GM18517 (cell line): ENCODE measurements around the gene RBM23.
A peak's percentile ranks its signal among the peaks of the same experiment; 100 is the strongest.

Source experiments
- ATAC-seq: cut with Tn5 transposase; IDR thresholded peaks from one replicate; pipeline ENCODE4 v1.9.1; 2021; ENCODE audit warnings: mild to moderate bottlenecking, moderate library complexity; ENCODE audit not compliant: unreplicated experiment

RBM23 gene

GRCh38 chr14:22887260-22887989, 31.5 kb downstream of the RBM23 start:
- peak; percentile 39 for ATAC-seq

- ATAC-seq: peak; percentile 44
These were observed 32.3 kb downstream of the RBM23 start for GRCh38 chr14:22886500-22887259.

GRCh38 chr14:22885975-22886374, 33.0 kb downstream of the RBM23 start:
- ATAC-seq: no peak

GRCh38 chr14:22884738-22885523, 34.0 kb downstream of the RBM23 start:
- no peak for ATAC-seq

- no peak for ATAC-seq
These were observed 34.7 kb downstream of the RBM23 start for GRCh38 chr14:22884076-22884737.

GRCh38 chr14:22883173-22883976, 35.6 kb downstream of the RBM23 start, which contains the start of gene REM2:
TSS of gene REM2 (plus strand) at chr14:22883222. CDS start at chr14:22883288, 66 bp downstream.
- ATAC-seq: no peak

GRCh38 chr14:22882529-22883172, 36.3 kb downstream of the RBM23 start:
- no peak for ATAC-seq

- ATAC-seq: no peak
These were observed 36.9 kb downstream of the RBM23 start for GRCh38 chr14:22882064-22882463.

- no peak for ATAC-seq
These were observed 40.4 kb downstream of the RBM23 start for GRCh38 chr14:22878271-22879246.

GRCh38 chr14:22877000-22877501, 41.9 kb downstream of the RBM23 start:
- no peak for ATAC-seq

GRCh38 chr14:22875748-22876319, 43.1 kb downstream of the RBM23 start:
- ATAC-seq: no peak

- no peak for ATAC-seq
These were observed 43.8 kb downstream of the RBM23 start for GRCh38 chr14:22875003-22875747.

GRCh38 chr14:22872833-22873520, 46.0 kb downstream of the RBM23 start:
- no peak for ATAC-seq

- peak; percentile 2 for ATAC-seq
These were observed 46.7 kb downstream of the RBM23 start for GRCh38 chr14:22872033-22872832.

- peak; percentile 73 for ATAC-seq
These were observed 47.5 kb downstream of the RBM23 start, which contains the start of gene LRP10 for GRCh38 chr14:22871224-22872032. TSS of gene LRP10 (plus strand) at chr14:22871740. CDS start at chr14:22872304, 564 bp downstream.
